Superior temporal gyrus (tissue), 1 donor: ENCODE measurements around the gene MTF2.
A peak's percentile ranks its signal among the peaks of the same experiment; 100 is the strongest.
"Not testable (repeated sequence)": the region's sequence is repeated elsewhere in the genome, so short reads cannot be mapped to it uniquely, and the experiment has no call there.

Source experiments
- DNase-seq: peaks from one replicate; pipeline ENCODE4 v3.0.0-alpha.2; 2016; ENCODE audit errors: extremely low spot score

MTF2 gene

GRCh38 chr1:93142161-93142560 is 63.1 kb downstream of the MTF2 start:
- DNase-seq = no peak

GRCh38 chr1:93143136-93143535 is 64.1 kb downstream of the MTF2 start:
- no peak for DNase-seq

- no peak for DNase-seq
These were observed 64.7 kb downstream of the MTF2 start for GRCh38 chr1:93143769-93144168.

GRCh38 chr1:93148001-93148400 is 68.9 kb downstream of the MTF2 start:
- no peak for DNase-seq

- DNase-seq = no peak
These were observed 71.6 kb downstream of the MTF2 start for GRCh38 chr1:93150729-93151128.

- DNase-seq = no peak
These were observed 72.4 kb downstream of the MTF2 start for GRCh38 chr1:93151474-93151873.

GRCh38 chr1:93152835-93153234 is 73.8 kb downstream of the MTF2 start:
- DNase-seq = no peak

- no peak for DNase-seq
These were observed 75.8 kb downstream of the MTF2 start for GRCh38 chr1:93154898-93155297.

- no peak for DNase-seq
These were observed 76.3 kb downstream of the MTF2 start for GRCh38 chr1:93155335-93155734.

- no peak for DNase-seq
These were observed 80.3 kb downstream of the MTF2 start for GRCh38 chr1:93159337-93159736.

- not testable (repeated sequence) for DNase-seq
These were observed 84.2 kb downstream of the MTF2 start for GRCh38 chr1:93163314-93163713.

GRCh38 chr1:93164816-93165215 is 85.7 kb downstream of the MTF2 start:
- no peak for DNase-seq

GRCh38 chr1:93165895-93166294 is 86.8 kb downstream of the MTF2 start:
- not testable (repeated sequence) for DNase-seq

- DNase-seq = no peak
These were observed 87.9 kb downstream of the MTF2 start for GRCh38 chr1:93167006-93167405.

GRCh38 chr1:93170141-93170678 is 91.1 kb downstream of the MTF2 start:
- not testable (repeated sequence) for DNase-seq

- DNase-seq = no peak
These were observed 92.5 kb downstream of the MTF2 start for GRCh38 chr1:93171549-93172034.

- no peak for DNase-seq
These were observed 93.7 kb downstream of the MTF2 start for GRCh38 chr1:93172778-93173177.

- DNase-seq = not testable (repeated sequence)
These were observed 95.6 kb downstream of the MTF2 start for GRCh38 chr1:93174638-93175037.

- DNase-seq = no peak
These were observed 98.9 kb downstream of the MTF2 start for GRCh38 chr1:93177991-93178390.

GRCh38 chr1:93178418-93178817 is 99.3 kb downstream of the MTF2 start:
- DNase-seq = no peak

- DNase-seq = peak; percentile 97
These were observed 101.0 kb downstream of the MTF2 start, which contains the start of gene TMED5 for GRCh38 chr1:93179886-93180722. TMED5 (minus strand) TSS chr1:93180413; CDS start chr1:93180242, 171 bp downstream.

GRCh38 chr1:93180723-93181613 is 101.9 kb downstream of the MTF2 start, which contains the start of gene CCDC18:
CCDC18 (plus strand) TSS chr1:93180724; CDS start chr1:93183362, 2,638 bp downstream.
- no peak for DNase-seq
